Measurements from ENCODE around the gene ARHGEF10L. TPM values are rescaled to one million over a fixed set of nuclear protein-coding genes. Genes with fewer than 3 reads are reported as not detected.

ARHGEF10L gene
- total RNA-seq, 1 experiment from 2014 or later, result 21.6 TPM

DNA sequence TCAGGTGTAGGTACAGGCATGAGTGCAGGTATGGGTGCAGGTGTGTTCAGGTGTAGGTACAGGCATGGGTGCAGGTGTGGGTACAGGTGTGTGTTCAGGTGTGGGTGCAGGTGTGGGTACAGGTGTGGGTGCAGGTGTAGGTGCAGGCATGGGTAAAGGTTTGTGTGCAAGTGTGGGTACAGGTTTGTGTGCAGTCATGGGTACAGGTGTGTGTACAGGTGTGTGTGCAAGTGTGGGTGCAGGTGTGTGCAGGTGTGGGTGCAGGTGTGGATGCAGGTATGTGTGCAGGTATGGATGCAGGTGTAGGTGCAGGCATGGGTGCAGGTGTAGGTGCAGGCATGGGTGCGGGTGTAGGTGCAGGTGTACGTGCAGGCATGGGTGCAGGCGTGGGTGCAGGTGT is 136.2 kb downstream of the ARHGEF10L start:
- intact Hi-C loops (cut with micrococcal nuclease; ENCODE audit: unreplicated experiment), result no loop called here

GRCh38 chr1:17676387-17677060 is 137.0 kb downstream of the ARHGEF10L start:
- Histone ChIP-seq H3K9me3 (ENCODE audit: insufficient read depth, low read depth) (no peaks in the 10 kb centered on the region), H4K20me1 (ENCODE audit: insufficient read depth) (no peaks in the 10 kb centered on the region), H3K79me2 (ENCODE audit: low read depth) (no peaks in the 10 kb centered on the region), H3K9me2 (ENCODE audit: insufficient read depth) (no peaks in the 10 kb centered on the region), H2AFZ (no peak overlapping the region), H3K4me2 (no peak overlapping the region), H3K27me3 (ENCODE audit: insufficient read depth, low read depth) (no peaks in the 10 kb centered on the region), H3K4me3 (no peak overlapping the region), H3K36me3 (ENCODE audit: low read depth) (no peaks in the 10 kb centered on the region), H3K4me1 (replicated peaks; ENCODE audit: insufficient read depth) (no peaks in the 10 kb centered on the region), H3K27ac (no peak overlapping the region), H3F3A (ENCODE audit: insufficient read depth, low read depth) (no peaks in the 10 kb centered on the region)
- BruUV-seq (replicated peaks), result no TSS peak
- ChIA-PET POLR2A (ENCODE audit: unreplicated experiment) (no interaction called here), CTCF (no interaction called here)
- intact Hi-C loops (cut with micrococcal nuclease; ENCODE audit: unreplicated experiment), result no loop called here
- DNase-seq, result no peak
- no peak for TF ChIP-seq EZH2 (IDR thresholded peaks at IDR 0.05; ENCODE audit: low read depth)
- TF ChIP-seq, protein P1, sequence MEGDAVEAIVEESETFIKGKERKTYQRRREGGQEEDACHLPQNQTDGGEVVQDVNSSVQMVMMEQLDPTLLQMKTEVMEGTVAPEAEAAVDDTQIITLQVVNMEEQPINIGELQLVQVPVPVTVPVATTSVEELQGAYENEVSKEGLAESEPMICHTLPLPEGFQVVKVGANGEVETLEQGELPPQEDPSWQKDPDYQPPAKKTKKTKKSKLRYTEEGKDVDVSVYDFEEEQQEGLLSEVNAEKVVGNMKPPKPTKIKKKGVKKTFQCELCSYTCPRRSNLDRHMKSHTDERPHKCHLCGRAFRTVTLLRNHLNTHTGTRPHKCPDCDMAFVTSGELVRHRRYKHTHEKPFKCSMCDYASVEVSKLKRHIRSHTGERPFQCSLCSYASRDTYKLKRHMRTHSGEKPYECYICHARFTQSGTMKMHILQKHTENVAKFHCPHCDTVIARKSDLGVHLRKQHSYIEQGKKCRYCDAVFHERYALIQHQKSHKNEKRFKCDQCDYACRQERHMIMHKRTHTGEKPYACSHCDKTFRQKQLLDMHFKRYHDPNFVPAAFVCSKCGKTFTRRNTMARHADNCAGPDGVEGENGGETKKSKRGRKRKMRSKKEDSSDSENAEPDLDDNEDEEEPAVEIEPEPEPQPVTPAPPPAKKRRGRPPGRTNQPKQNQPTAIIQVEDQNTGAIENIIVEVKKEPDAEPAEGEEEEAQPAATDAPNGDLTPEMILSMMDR (conservative IDR thresholded peaks at IDR 0.05), result no peak

More for the DNA sequence above, 136.2 kb downstream of the ARHGEF10L start:
- ChIA-PET CTCF (no interaction called here), POLR2A (ENCODE audit: unreplicated experiment) (no interaction called here)
- TF ChIP-seq, protein P1 (conservative IDR thresholded peaks at IDR 0.05), result no peak
- no peak for TF ChIP-seq EZH2 (IDR thresholded peaks at IDR 0.05; ENCODE audit: low read depth)
- Histone ChIP-seq H3K9me3 (ENCODE audit: insufficient read depth, low read depth) (no peaks in the 10 kb centered on the region), H3K27ac (no peak overlapping the region), H2AFZ (no peak overlapping the region), H3K4me2 (no peak overlapping the region), H3K36me3 (ENCODE audit: low read depth) (no peaks in the 10 kb centered on the region), H3K4me1 (replicated peaks; ENCODE audit: insufficient read depth) (no peaks in the 10 kb centered on the region), H3K9me2 (ENCODE audit: insufficient read depth) (no peaks in the 10 kb centered on the region), H3K4me3 (no peak overlapping the region), H3F3A (ENCODE audit: insufficient read depth, low read depth) (no peaks in the 10 kb centered on the region), H3K79me2 (ENCODE audit: low read depth) (no peaks in the 10 kb centered on the region), H4K20me1 (ENCODE audit: insufficient read depth) (no peaks in the 10 kb centered on the region), H3K27me3 (ENCODE audit: insufficient read depth, low read depth) (no peaks in the 10 kb centered on the region)
- no peak for DNase-seq
- BruUV-seq (replicated peaks), result no TSS peak

- TF ChIP-seq, protein P1 (conservative IDR thresholded peaks at IDR 0.05), result no peak
- TF ChIP-seq EZH2 (IDR thresholded peaks at IDR 0.05; ENCODE audit: low read depth), result no peak
- H3K4me2 ChIP-seq, result no peak overlapping the region
- ChIA-PET CTCF (no interaction called here), POLR2A (ENCODE audit: unreplicated experiment) (no interaction called here)
- no peaks in the 10 kb centered on the region for H4K20me1 ChIP-seq (ENCODE audit: insufficient read depth)
- no peaks in the 10 kb centered on the region for H3K9me3 ChIP-seq (ENCODE audit: insufficient read depth, low read depth)
- no TSS peak for BruUV-seq (replicated peaks)
- DNase-seq, result no peak
- no peak overlapping the region for H3K4me3 ChIP-seq
- H3K36me3 ChIP-seq (ENCODE audit: low read depth), result no peaks in the 10 kb centered on the region
- H3K27ac ChIP-seq, result no peak overlapping the region
- H3K27me3 ChIP-seq (ENCODE audit: insufficient read depth, low read depth), result no peaks in the 10 kb centered on the region
- no peaks in the 10 kb centered on the region for H3K9me2 ChIP-seq (ENCODE audit: insufficient read depth)
- no peaks in the 10 kb centered on the region for H3K79me2 ChIP-seq (ENCODE audit: low read depth)
- no peaks in the 10 kb centered on the region for H3F3A ChIP-seq (ENCODE audit: insufficient read depth, low read depth)
- H3K4me1 ChIP-seq (replicated peaks; ENCODE audit: insufficient read depth), result no peaks in the 10 kb centered on the region
- no peak overlapping the region for H2AFZ ChIP-seq
- intact Hi-C loops (cut with micrococcal nuclease; ENCODE audit: unreplicated experiment), result no loop called here
Measured at GRCh38 chr1:17678011-17678410, 138.5 kb downstream of the ARHGEF10L start.
